Measurements from ENCODE around the gene GTPBP3. TPM values are rescaled to one million over a fixed set of nuclear protein-coding genes. Genes with fewer than 3 reads are reported as not detected.

Gene GTPBP3
- total and polyA plus RNA-seq, 2 of the 13 experiments (the other 11 are each of a cell fraction or from before 2014, with no cell fraction given) = 17.5 to 30.0 TPM

DNA sequence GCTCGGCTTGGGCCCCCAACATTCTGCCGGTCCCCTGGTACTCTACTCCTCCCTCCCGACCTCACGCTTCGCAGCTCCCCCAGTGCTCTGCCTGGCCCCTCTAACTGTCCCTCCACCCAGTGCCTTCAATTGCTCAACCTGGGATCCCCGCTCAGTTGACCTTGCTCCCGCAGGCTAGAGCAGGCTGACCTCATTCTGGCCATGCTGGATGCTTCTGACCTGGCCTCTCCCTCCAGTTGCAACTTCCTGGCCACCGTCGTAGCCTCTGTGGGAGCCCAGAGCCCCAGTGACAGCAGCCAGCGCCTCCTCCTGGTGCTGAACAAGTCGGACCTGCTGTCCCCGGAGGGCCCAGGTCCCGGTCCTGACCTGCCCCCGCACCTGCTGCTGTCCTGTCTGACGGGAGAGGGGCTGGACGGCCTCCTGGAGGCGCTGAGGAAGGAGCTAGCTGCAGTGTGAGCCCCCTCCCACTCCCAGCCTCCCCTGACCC, 3.6 kb downstream of the GTPBP3 start (continued):
- TF ChIP-seq GLMP (CRISPR knock-in tag; IDR thresholded peaks at IDR 0.05; ENCODE audit: borderline replicate concordance) (no peak), ZSCAN12 (CRISPR knock-in tag; IDR thresholded peaks at IDR 0.05) (no peak), ZNF776 (CRISPR knock-in tag; IDR thresholded peaks at IDR 0.05) (no peak), TCF12 (IDR thresholded peaks at IDR 0.05) (no peak), TCF12 (CRISPR knock-in tag; IDR thresholded peaks at IDR 0.05) (no peak), GTF3A (CRISPR knock-in tag; conservative IDR thresholded peaks at IDR 0.05) (no peak), SRSF9 (IDR thresholded peaks at IDR 0.05; ENCODE audit: borderline replicate concordance, insufficient read depth, low read depth, low read length, poor library complexity, severe bottlenecking) (no peak), KDM3A (CRISPR knock-in tag; IDR thresholded peaks at IDR 0.05; ENCODE audit: low read depth) (no peak), ISL2 (CRISPR knock-in tag; IDR thresholded peaks at IDR 0.05) (no peak), TAF15 (IDR thresholded peaks at IDR 0.05; ENCODE audit: low read depth, low read length, poor library complexity, severe bottlenecking) (no peak), CHD2 (IDR thresholded peaks at IDR 0.05; ENCODE audit: low read depth, low read length) (no peak), DNMT1 (CRISPR knock-in tag; IDR thresholded peaks at IDR 0.05) (no peak), PAWR (CRISPR knock-in tag; IDR thresholded peaks at IDR 0.05; ENCODE audit: borderline replicate concordance) (no peak), ZNF468 (CRISPR knock-in tag; IDR thresholded peaks at IDR 0.05) (no peak), MTF1 (CRISPR knock-in tag; IDR thresholded peaks at IDR 0.05) (no peak)
- TF ChIP-seq, protein P1, sequence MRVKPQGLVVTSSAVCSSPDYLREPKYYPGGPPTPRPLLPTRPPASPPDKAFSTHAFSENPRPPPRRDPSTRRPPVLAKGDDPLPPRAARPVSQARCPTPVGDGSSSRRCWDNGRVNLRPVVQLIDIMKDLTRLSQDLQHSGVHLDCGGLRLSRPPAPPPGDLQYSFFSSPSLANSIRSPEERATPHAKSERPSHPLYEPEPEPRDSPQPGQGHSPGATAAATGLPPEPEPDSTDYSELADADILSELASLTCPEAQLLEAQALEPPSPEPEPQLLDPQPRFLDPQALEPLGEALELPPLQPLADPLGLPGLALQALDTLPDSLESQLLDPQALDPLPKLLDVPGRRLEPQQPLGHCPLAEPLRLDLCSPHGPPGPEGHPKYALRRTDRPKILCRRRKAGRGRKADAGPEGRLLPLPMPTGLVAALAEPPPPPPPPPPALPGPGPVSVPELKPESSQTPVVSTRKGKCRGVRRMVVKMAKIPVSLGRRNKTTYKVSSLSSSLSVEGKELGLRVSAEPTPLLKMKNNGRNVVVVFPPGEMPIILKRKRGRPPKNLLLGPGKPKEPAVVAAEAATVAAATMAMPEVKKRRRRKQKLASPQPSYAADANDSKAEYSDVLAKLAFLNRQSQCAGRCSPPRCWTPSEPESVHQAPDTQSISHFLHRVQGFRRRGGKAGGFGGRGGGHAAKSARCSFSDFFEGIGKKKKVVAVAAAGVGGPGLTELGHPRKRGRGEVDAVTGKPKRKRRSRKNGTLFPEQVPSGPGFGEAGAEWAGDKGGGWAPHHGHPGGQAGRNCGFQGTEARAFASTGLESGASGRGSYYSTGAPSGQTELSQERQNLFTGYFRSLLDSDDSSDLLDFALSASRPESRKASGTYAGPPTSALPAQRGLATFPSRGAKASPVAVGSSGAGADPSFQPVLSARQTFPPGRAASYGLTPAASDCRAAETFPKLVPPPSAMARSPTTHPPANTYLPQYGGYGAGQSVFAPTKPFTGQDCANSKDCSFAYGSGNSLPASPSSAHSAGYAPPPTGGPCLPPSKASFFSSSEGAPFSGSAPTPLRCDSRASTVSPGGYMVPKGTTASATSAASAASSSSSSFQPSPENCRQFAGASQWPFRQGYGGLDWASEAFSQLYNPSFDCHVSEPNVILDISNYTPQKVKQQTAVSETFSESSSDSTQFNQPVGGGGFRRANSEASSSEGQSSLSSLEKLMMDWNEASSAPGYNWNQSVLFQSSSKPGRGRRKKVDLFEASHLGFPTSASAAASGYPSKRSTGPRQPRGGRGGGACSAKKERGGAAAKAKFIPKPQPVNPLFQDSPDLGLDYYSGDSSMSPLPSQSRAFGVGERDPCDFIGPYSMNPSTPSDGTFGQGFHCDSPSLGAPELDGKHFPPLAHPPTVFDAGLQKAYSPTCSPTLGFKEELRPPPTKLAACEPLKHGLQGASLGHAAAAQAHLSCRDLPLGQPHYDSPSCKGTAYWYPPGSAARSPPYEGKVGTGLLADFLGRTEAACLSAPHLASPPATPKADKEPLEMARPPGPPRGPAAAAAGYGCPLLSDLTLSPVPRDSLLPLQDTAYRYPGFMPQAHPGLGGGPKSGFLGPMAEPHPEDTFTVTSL (CRISPR knock-in tag; IDR thresholded peaks at IDR 0.05; ENCODE audit: borderline replicate concordance) = no peak
- TF ChIP-seq, protein P2, sequence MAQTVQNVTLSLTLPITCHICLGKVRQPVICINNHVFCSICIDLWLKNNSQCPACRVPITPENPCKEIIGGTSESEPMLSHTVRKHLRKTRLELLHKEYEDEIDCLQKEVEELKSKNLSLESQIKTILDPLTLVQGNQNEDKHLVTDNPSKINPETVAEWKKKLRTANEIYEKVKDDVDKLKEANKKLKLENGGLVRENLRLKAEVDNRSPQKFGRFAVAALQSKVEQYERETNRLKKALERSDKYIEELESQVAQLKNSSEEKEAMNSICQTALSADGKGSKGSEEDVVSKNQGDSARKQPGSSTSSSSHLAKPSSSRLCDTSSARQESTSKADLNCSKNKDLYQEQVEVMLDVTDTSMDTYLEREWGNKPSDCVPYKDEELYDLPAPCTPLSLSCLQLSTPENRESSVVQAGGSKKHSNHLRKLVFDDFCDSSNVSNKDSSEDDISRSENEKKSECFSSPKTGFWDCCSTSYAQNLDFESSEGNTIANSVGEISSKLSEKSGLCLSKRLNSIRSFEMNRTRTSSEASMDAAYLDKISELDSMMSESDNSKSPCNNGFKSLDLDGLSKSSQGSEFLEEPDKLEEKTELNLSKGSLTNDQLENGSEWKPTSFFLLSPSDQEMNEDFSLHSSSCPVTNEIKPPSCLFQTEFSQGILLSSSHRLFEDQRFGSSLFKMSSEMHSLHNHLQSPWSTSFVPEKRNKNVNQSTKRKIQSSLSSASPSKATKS (CRISPR knock-in tag; IDR thresholded peaks at IDR 0.05) = no peak
